Measurements from ENCODE around the gene MRPL36.
"Not testable (repeated sequence)": the region's sequence is repeated elsewhere in the genome, so short reads cannot be mapped to it uniquely, and the experiment has no call there.

MRPL36 gene

GRCh38 chr5:1814183-1815020, 14.8 kb upstream of the MRPL36 start:
- FAIRE-seq: no peak

DNA sequence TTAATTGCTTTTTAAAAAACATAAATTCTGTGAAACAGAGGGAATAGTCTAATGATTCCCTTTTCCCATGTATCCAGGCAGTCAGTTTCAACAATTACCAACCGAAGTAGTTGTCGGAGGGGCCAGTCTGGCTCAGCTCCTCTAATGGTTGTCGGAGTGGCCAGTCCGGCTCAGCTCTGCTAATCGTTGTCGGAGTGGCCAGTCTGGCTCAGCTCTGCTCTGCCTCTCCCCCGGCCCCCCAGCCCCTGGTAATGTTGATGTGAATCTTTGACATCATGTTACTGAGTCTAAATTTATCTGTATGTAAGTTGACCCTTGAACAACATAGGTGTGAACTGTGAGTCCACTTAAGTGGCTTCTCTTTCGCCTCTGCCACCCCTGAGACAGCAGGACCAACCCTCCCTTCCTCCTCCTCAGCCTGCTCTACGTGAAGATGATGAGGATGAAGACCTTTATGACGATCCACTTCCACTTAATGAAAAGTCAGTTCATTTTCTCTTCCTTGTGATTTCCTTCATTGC, 11.0 kb upstream of the MRPL36 start:
- FAIRE-seq: no peak

GRCh38 chr5:1809416-1810035, 9.9 kb upstream of the MRPL36 start:
- no peak for FAIRE-seq

- FAIRE-seq: no peak
Measured at GRCh38 chr5:1808439-1808838, 8.8 kb upstream of the MRPL36 start.

- FAIRE-seq: no peak
Measured at GRCh38 chr5:1807451-1808185, 8.0 kb upstream of the MRPL36 start.

- FAIRE-seq: no peak
Measured at GRCh38 chr5:1806974-1807373, 7.3 kb upstream of the MRPL36 start.

DNA sequence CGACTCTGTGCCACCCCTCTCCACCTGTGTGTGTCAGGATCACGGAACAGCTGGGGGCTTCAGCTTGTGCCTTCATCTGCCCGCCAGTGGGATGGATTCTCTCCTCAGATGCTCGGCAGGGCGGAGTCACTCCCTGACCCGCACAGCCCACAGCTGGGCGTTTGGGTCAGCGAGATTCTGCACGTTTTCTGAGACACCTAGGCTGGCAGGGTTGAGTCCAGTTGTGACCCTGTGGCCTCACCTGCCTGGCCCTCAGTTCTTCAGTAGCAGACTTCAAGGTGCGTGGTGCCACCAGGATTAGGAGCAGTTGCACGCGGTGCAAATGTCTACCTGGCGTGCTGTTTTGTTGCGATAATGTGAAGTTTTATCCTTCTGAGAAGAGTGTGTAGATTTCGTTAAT, 6.6 kb upstream of the MRPL36 start:
- no peak for FAIRE-seq

DNA sequence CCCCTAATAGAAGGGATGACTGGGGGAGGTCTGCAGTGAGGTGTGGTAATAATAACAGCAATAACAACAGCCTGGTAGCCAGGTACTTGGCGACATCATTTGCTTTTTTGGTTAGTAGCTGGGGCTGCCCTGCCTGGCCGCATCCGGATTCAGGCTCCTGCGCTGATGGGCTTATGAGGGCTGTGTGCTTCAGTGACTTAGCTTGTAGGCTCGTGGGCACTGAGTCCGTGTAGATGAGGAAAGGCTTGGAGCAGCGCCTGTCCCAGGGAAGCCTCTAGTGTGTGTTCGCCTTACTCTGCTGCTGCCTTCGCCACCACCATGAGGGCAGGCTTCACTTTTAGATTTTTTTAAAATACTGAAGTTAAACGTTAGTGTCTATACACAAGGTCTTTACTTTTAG, 6.1 kb upstream of the MRPL36 start:
- FAIRE-seq: no peak

GRCh38 chr5:1805326-1805725, 5.7 kb upstream of the MRPL36 start:
- no peak for FAIRE-seq

GRCh38 chr5:1804001-1804690, 4.5 kb upstream of the MRPL36 start:
- FAIRE-seq: no peak

GRCh38 chr5:1803192-1803591, 3.6 kb upstream of the MRPL36 start:
- no peak for FAIRE-seq

DNA sequence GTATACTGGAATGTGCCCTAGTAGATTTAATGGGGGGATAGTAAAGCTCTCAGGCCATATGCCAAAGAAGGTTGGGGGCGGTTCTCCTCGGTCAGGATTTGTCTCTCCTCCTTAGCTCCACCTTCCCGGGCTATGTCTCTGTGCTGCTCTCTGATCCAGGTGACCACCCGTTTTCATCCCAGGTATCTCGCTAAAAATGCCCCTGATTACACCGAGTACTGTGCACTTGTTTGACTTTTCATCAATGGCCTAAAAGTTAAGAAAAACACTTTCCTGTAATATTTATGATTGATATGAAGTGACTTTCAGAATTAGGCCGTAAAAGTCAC, 2.3 kb upstream of the MRPL36 start:
- FAIRE-seq: no peak

DNA sequence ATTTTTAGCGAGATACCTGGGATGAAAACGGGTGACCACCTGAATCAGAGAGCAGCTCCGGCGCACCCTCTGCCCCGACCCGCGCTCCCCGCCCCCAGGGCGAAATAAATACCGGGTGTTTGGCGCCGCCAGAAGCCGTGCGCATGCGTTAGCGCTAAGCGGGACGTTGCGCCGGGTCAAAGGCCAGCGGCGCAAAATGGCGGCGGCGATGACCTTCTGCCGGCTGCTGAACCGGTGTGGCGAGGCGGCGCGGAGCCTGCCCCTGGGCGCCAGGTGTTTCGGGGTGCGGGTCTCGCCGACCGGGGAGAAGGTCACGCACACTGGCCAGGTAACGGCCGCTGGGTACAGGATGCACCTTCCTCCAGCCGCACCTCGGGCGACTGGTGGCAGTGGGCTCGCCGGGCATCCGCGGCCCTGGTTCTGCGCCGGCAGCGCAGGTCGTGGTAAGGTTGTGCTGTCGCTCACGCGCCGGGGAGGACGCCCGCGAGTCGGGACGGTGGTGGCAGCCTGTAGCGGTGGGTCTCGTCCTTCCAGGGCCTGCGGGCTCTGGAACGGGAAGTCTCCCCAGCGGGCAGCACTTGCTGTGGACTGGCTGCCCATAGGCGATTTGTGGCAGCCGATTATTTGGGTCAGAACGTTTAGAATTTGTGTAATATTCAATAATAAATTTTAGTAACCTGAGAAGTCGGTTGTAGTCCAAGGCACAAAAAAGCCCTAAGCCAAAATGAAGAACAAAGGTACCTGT, 1.8 kb upstream of the MRPL36 start, which contains the start of gene NDUFS6:
Gene NDUFS6 (plus strand): TSS at position 186 of the 745 bp plus-strand sequence. CDS start 11 bp downstream, at position 197.
- FAIRE-seq: no peak

DNA sequence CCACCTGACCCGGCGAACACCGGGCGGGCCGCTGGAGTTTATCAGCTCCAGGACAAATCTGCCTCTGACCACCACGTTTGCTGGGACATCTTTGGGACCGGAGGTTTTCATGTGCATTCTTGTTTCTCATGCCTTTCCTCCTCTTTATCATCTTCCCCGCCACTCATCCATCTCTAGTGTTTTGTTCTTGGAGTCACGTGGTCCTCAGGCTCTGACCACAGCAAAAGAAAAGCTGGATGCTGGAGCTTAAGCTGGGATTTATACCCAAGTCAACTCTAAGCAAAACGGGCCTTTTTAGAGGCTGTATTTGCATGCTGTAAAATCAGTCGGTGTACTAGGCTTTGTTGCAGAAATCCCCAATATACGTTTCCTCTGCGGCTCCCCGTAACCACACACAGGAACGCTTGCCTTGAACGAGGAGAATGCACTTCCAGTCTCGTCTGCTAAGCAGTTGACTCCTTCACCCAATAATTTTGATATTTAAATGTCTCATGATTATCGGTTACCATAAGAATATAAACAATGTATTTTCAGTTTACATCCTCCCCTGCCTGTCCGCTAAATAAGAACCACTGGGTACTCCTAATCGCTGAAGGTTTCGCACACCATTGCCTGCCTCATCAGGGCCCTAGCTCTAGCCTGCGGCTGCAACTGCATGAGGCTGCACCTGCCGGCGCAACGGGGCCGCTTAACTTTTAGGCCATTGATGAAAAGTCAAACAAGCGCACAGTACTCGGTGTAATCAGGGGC, 1.0 kb upstream of the MRPL36 start:
- FAIRE-seq: no peak

DNA sequence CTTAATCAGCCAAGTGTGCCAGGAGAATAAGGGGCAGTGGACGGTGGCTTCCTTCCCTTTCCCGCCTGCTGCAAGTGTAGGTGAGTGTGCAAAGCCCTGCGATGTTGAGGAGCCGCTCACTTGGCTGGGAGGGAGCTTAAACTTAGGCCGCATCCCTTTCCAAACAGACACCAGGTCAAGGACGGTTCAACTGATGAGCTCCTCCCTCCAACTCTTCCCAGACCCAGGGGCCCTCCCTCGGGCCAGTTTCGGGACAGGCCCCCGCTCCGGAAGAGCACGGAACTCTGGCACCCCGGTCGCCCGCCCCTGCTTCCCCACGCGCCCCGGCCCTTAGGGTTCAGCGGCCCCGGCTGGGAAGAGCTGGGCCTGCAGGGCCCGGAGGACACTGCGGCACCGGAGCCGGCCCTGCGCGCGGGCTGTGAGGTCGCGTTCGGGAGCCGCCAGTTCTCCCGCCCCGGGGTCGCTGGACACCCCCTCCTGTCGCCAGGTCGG, 481 bp downstream of the MRPL36 start:
- no peak for FAIRE-seq

DNA sequence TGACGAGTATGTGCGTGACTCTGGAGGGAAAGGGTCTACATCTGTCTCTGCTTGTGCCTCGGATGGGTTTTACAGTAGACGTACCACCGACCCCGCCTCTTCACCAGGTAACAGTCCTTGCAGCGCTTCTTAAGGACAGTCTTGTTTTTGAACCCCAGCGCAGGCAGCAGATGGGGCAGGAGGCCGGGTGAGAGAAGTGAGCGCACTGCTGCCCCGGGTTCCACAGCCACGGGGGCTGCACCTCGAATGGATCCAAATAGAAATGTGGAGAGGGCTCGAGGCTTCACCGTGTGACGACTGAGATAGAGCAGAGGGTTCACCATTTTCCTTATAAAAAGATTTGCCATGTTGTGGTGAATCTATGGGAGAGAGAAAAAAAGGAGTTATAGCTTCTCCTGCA, 1.0 kb downstream of the MRPL36 start:
- not testable (repeated sequence) for FAIRE-seq

- FAIRE-seq: no peak
Measured at GRCh38 chr5:1797855-1798254, 1.8 kb downstream of the MRPL36 start.

DNA sequence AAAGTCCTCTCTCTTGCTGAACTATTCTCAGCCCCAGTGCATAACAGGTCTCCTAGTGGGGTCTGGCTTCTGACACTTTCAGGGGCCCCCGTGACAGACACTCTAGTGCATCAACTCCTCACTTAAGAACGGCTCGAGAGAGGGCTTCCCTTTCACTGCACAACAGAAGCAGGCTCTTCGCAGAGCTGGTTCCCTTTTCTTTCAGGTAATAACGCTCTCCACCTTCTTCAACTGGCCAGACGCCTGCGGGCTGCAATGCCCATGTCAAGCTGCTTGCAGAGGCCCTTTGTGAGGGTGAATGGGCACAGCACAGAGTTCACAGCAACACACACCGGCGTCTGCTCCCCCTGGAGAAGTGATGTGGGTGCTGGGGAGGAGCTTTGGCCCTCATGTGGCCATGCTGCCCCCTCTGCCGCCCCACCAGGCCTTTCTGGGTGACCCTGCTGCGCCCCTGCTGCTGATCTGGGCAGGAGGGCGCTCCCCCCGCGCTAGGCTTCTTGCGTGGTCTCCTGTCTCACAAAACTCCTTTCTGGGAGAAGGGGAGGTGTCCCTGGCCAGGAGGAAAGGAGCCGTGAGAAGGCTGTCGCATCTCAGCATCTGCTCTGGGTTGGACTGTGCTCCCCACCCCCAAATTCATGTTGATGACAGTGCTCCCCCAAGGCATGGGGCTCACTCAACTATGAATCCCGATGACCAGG, 2.4 kb downstream of the MRPL36 start:
- FAIRE-seq: no peak

GRCh38 chr5:1796371-1797102, 3.1 kb downstream of the MRPL36 start:
- FAIRE-seq: no peak

DNA sequence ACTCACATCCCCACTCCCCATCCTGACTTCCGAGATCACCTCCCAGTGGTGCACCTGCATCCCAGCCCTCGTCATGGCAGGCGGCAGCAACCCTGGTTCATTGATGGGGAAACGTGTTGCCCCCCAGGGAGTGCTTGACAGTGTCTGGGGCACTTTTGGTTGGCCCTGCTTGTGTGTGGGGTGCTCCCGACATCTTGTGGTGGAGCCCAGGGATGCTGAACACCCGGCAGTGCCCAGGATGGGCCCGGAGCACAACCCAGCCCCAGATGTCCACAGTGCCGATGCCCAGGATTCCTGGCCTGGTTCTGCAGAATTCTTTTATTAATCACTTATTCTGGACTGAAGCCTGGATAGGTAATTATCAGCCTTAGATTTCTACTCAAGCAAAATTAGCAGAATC, 3.7 kb downstream of the MRPL36 start:
- no peak for FAIRE-seq

All from colon (tissue), 2 donors.